HG03432 (cell line): ENCODE measurements around the gene HSBP1L1.

Source experiments
- ATAC-seq: cut with Tn5 transposase; IDR thresholded peaks from one replicate; pipeline ENCODE4 v1.9.1; 2021; ENCODE audit warnings: mild to moderate bottlenecking, moderate library complexity; ENCODE audit not compliant: unreplicated experiment

The HSBP1L1 gene

DNA sequence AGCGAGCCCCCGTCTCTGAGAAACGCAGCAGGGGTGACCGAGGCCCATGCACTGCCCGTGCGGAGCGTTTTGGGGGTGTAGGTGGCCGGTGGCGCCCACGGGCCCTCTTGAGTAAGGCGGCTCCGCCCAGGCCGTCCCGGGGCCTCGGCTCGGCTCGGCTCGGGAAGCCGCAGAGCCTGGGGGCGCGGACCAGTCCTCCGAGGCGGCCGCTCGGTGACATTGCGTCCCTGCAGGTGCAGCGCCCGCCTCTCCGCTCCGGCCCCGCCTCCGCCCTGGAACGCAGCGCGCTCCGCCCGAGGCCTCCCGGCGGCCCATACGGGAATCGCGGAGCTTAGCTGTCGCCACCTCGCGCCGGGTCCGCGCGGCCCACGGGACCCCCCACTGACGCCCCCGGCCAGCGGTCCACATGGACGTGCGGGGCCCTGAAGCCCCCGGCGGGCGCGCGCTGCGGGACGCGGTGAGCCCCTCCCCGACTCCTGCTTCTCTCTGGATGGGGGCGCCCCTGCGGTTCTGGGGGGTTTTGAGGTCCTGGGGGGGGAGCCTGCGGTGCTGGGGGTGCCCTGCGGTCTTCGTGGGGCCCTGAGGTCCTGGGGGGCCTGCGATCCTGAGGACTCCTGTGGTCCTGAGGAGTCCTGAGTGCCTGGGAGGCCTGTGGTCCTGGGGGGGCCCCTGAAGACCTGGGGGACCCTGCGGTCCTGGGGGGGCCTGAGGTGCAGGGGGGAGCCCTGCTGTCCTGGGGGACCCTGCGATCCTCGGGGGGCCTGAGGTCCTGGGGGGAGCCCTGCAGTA lies at the start of gene HSBP1L1:
HSBP1L1 (plus strand) TSS at position 314 of the 789 bp plus-strand sequence; CDS start at position 407, 93 bp downstream.
- peak; percentile 62 for ATAC-seq

DNA sequence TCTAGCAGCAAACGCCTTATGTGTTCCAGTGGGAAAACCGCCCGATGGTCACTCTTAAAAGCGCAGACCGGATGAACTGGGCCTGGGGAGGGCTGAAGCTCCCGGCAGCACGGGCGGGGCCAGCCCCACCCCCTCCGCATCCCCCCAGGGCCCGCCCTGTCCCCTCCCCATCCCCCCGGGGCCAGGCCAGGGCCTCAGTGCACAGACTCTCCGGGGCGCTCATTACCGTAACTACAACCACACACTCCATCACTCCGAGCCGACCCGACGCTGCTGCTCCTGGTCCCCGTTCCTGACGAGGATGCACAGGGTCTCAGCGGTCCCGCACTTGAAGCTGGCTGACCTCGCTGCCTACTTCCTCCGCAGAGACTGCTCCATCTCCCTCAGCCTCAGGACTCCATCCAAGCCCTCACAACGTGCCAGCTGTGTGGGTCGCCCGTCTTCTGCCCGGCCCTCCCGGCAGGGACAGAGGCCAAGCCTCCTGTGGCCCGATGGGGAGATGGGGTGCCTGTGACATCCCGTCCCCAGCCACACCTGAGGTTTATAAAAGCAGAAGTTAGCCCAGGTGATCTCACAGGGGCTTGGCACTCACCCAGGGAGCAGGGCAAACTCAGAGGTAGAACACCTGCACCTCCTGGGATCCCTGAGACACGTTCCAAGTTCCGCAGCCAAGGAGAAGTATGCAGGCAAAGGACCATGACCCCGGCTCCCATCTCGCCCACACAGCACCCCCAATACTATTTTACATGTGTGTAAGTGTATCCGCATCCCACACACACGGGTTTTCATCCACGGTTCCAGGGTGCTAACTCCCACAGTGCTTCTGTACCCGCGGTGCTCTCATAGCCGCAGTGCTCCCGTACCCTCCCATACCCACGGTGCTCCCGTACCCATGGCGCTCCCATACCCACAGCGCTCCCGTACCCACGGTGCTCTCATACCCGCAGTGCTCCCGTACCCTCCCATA lies 49.0 kb upstream of the HSBP1L1 start:
- no peak for ATAC-seq

DNA sequence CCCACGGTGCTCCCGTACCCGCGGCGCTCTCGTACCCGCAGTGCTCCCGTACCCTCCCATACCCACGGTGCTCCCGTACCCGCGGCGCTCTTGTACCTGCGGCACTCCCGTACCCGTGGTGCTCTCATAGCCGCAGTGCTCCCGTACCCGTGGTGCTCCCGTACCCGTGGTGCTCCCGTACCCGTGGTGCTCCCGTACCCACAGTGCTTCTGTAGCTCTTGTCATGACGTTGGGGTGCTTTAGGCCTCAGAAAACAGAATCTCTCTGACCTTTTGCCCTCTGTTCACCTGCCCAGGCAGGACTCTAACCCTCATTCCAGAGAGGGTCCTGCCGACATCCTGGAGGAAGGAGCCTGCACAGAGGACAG lies 48.3 kb upstream of the HSBP1L1 start:
- ATAC-seq: no peak

DNA sequence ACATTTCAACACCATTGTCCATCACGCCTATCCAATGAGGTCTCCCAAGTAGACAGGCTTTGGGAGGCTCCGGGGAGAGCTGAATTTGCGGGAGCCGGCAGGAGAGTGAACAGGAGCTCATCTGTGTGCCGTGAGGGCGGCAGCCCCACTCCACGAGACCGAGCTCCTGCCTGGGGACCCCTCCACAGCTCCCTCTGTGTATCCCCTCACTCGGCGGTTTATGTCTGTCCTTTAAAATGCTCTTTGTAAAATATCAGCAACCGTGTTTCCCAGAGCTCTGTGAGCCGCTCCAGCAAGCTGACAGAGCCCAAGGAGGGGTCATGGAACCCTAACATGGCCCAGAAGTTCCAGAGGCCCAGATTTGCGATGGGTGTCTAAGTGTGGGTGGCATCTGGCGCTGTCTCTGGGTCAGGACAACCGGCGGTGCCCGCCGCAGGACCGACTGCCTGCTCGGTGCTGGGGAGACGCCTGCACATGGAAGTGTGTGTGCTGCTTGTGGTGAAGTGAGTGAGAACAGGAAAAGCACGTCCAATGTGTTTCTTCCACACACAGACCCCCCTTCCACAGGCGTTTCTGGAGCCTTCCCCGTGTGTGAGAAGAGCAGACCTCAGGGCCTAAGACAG lies 47.8 kb upstream of the HSBP1L1 start:
- no peak for ATAC-seq

DNA sequence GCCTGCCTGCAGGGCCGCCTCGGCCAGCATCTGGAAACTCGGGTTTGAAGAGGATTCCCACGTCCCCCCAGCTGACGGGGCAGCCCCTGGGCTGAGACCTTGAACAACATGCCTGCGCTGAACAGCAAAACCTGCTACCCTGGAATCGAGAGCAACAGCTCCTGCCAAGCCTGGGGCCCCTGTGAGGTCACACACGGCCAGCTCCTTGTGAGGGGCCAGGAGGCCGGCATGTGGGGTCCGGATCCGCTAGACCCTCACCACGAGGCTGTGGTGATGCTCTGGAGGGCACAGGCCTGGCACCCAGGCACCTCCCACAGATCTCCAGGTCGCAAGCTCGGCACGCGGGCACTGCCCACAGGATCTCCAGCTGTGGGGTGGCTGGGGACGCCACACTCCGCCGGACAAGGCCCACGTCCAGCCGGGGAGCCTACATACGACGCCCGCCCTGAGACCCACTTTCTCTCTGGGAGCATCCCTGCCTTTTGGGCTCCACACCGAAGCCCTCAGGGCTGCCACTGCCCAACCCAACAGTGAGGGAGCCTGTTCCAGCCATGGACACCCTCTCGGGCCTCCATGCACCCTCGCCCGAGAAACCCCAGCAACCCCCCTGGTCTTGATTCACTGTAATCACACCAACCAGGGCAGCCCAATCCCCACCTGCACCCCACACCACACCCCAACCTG lies 47.1 kb upstream of the HSBP1L1 start:
- ATAC-seq: no peak

DNA sequence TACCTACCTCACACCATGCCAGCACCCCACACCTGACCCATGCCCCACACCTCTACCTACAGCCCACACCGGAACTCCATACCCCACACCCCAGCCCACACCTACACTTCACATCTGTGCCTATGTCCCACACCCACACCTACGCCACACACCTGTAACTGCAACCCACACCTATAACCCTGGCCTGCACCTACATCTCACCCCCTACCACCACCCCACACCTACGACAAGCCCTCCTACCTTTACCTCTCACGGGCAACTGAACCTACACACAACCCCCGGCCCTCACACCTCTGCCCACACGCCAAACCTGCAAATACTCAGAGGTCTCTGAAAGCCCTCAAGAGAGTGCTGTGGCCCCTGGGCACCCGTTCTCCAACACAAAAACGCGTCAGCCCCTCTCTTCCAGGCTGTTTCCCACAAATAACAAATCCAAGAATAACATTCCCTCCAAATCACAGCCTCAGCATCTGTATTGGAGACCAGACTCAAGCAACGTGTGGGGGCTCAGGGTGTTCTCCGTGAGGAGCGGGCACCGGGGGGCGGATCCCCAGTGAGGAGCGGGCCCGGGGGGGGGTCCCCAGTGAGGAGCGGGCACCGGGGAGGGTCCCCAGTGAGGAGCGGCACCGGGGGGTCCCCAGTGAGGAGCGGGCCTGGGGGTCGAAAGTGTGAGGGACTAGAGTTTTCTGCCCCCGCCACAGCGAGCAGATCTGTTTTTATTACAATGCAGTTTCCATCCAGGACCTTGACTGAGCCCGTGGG lies 46.4 kb upstream of the HSBP1L1 start:
- ATAC-seq: no peak

DNA sequence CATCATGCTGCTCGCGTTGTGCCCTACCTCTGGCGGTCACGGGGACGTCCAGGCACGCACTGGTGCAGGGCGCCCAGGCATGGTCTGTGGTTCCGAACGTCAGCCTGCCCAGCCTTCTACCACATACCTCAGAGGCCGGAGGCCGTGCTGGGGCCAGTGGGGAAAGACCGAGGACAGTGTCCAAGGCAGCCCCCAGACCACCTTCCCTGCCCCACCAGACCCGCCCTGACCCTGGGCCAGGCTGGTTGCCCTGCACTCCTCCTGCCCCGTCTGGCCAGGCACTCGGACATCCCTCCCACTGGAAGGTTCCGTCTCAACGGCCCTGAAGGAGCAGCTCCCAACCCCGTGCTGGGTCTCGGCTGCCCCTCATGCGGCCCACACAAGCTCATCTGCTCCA lies 45.8 kb upstream of the HSBP1L1 start:
- no peak for ATAC-seq

DNA sequence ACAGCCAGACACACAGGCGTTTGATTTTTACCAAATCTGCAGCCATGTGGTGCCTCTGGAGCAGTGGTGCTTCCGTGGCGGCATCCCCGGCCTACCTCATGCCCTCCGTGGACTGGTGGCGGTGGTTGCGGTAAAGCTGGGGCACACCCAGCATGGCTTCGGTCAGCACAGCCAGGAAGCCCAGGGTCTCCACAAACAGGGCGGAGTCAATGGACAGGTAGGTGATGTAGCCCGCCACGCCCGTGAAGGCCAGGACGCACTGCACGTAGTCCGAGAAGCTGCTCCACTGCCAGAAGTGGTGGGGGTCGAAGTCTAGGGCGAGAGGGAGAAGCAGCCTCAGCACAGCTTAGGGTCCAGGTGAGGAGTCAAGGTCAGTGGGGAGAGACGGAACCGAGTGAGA lies 45.4 kb upstream of the HSBP1L1 start:
- no peak for ATAC-seq

DNA sequence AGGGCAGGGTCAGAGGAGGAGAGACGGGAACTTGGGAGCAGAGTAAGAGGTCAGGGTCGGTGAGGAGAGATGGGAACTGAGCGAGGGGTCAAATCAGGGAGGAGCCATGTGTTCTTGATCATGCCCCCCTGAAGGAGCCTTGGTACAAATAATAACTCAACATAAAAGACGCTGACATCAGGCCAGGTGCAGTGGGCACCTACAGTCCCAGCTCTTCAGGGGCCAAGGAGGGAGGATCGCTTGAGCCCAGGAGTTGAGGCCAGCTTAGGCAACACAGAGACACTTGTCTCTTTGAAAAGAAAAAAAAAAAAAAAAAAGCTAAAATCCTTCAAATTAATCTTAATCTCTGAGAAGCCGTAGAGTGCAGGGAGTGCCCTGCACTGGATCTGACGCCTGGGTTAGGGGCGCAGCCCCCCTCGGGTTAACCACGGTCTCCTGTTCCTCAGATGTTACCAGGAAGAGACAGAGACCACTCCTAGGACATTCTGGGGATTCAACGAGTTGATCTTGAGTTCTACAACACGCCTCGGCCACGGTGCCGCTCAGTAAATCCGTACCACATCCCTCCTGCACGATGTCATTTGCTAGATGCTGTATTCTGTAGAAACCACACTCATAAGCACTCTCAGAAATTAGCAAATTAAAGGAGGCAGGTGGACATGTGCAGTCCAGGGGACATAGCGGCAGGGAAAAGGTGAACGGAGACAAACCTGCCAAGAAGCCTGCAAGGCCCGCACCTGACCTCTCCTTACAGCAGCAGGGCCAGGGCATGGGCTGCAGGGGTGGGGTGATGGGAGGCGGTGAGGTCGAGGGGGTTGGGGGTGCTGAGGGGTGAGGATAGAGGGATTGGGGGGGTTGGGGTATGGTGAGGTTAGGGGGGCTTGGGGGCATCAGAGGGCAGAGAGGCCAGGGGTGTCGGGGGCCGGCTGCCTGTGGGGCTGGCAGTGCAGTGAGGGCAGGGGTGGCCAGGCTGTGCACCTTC lies 42.2 kb upstream of the HSBP1L1 start:
- no peak for ATAC-seq

DNA sequence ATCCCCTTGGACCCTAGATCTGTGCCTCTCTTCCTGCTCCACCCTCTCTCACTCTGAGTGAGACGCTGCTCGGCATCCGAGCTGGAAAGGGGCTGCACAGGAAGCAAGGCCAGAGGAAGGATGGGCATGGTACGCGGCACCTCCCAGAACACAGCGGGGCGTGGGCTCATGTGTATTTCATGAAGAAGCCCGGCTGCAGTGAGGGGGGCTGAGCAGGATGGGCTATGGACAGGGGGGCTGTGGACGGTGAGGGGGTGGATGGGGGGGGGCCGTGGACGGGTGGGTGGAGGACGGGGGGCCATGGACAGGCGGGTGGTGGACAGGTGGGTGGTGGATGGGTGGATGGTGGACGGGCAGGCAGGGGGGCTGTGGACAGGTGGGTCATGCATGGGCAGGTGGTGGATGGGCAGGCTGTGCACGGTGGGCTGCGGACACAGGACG lies 41.5 kb upstream of the HSBP1L1 start:
- ATAC-seq: no peak

DNA sequence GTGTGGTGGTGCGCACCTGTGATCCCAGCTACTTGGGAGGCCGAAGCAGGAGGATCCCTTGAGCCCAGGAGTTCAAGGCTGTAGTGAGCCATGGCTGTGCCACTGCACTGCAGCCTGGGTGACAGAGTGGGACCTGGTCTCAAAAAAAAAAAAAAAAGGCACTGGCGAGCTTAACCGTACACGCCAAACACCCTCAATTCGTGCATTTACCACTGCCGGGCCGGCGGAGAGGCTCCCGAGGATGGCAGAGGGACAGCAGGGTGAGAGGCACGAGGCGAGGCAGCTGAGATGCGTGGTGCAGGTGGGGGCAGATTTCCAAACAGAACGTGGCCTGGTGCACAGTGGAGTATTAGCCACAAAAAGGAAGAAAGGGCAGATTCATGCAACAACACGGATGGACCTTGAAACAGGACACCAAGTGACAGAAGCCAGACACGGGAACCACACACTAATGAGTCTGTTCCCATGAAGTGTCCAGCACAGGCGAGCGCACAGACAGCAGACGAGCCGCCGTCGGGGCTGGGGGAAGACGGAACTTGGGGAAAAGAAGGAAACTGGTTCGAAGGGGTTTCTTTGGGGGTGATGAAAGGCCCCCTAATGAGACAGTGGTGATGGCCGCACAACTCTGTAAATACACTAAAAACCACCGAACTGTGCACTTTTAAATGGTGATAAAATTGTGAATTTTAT lies 40.4 kb upstream of the HSBP1L1 start:
- ATAC-seq: no peak

DNA sequence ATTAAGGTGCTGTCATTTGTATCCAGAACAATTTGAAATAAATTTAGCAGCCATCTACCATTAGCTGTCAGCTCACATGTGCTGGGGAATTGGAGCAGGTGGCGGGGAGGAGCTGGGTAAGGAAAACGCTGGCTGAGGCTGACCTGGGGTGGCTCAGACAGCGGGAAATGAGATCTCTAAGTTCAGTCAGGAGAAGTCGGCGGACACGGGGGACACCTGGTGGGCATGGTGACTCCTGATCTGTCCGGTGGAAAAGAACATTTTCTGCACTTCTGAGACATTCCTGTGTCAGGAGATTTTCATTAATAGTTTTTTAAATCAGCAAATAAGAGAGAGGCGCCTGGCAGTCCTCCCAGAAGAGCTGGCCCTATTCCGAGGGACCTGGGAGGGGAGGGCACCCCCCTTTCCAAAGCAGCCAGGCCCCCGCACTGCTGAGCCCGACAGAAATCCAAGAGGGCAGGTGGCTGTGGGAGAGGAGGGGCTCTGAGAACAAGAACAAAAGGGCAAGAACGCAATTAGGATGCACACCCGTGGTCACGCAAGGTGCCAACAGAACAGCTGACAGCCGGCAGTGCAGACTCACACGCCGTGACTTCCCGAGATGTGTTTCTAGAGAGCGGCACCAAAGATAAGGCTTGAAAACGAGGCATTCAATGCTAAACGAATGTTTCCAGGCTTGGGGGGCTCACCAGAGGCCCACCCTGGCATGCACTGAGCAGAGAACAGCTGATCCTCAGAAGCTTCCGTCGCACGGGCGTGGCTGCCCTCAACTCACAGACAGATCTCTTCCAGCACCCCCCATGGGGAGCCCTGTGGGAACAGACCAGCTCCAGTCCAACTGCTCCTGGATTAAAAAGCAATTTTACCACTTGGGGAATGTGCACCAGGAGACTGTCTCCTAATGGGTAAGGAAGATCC lies 39.4 kb upstream of the HSBP1L1 start:
- no peak for ATAC-seq

DNA sequence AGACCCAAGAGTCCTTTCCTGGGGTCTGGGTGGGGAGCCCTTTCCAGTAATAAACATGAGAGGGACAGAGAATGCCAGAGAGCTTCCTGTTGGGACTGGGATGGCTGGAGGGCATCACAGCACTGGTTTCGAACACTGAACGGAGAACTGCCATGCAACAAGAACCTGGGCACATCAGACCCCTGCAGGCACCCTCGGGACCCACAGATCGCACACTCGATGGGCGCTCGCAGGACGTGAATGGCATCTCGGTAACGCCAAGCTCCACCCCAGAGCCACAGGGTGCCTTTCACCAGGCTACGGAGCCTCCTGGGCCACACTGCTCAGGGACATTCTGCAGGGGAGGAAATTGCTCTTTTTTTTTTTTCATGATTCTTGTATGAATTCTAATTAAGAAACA lies 38.1 kb upstream of the HSBP1L1 start:
- ATAC-seq: no peak

DNA sequence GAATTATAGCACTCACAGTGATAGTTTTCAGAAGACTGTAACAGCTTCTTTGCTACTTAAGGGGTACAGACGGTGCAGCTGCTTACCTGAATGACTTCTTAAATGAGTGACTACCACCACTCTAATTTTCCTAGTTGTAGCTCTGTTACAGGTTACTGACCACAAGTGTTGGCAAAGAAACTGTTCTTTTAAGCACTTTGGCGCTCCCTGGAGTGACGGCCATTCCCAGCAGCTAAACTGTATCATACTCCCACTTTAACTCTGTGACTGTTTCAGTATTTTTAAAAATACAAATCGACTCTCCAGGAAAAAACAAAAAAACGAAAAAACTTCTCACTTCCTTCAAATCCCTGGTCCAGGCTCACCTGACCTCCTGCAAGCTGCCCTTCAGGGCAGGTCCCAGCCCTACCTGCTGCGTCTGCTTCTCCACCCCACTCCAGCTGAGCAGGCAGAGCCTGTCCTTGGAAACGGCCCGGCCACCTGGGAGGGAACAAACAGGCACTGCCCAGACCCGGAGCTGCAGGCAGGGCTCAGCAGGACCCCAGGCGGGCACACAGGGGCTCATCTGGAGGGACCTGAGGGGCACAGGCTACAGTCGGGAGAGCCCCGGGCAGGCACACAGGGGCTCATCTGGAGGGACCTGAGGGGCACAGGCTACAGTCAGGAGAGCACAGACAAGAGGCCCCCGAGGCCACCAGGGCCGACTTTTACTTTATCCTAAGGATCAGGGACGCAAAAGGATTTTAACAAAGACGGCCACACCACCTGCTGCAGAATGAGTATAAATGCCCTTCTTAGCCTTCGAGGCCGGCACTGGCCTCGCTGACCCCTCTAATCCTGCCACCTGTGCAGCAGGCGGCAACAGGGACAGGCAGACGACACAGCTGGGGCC lies 37.5 kb upstream of the HSBP1L1 start:
- ATAC-seq: no peak

DNA sequence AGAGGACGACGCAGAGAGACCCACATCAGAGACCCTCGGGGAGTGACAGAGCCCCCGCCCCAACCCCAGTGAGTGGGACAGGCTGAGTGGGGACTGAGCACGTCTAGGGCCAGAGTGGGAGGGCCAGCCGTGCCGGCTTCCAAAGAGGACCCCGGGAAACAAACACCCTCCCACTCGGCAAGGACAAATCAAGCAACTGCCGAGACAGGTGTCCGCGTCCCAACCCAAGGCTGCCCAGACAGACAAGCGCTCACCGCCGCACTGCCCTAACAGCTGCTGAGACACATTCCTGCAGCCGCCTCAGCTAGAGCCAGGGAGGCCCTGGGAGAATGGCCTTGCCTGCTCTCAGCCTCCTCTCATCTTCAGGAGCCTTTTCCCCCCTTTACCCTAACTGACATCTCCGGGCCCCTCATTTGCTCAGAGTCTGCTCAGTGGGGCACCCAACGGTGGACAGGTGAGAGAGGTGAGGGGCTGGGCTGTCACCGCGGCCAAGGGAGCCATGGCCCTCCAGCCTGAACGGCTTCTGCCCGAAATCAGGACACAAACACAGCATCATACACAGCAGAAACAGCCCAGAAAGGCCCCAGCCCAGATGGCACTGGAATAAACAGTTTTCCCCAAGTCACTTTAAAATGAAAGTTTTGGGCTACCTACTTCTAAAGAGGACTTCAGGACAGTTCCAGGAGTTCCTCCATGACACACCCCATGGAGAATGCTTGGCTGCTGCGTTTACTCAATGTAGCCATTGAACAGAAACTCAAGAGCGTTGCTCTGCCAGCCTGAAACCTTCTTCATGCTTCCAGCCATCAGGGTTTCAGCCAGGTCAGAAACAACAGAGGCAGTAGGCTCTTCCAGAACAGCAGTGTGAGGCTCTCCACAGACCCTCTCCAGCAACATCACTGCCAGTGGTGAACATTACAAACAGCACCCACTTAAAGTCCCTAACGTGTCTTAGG lies 36.6 kb upstream of the HSBP1L1 start:
- ATAC-seq: no peak
